ENCODE measurements around the gene KIFAP3. TPM values are rescaled to one million over a fixed set of nuclear protein-coding genes. Genes with fewer than 3 reads are reported as not detected.

The KIFAP3 gene
- total and polyA plus RNA-seq, 2 of the 8 experiments (the other 6 are each of a cell fraction or from before 2014, with no cell fraction given) = 1.3 to 3.2 TPM

DNA sequence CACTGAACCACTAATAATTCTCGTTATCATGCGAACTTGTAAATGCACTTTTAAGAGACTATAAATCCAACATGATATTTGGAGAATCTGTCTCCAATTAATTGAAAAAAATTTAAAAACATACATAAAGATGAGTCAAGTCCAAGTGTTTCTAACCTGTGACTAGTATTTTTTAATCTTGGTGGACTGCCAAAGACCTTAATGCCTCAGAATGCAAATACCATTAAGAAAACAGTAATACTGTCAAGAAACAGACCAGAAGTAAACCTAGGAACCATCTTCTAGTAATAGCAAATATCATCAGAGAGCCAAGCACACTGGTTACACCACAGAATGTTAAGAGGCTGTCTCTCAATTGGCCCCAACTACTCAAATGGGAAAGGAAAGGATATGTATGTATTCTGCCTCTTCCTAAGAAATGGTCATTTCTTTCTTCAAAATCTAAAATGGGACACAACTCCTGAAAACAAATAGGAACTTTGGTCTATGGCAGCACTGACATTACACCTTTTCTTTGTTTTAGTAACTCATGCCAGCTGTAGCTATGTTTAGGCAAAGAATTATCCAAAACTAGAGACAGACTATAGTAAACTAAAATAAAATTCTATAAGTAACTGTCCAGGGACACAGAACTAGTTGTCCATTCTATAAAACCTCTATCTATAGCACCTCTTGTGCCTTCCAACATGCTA, 196.5 kb downstream of the KIFAP3 start:
- ChIA-PET CTCF (ENCODE audit: partially characterized antibody) (interaction anchor here (1.5 kb wide), 1 partner anchor 10 kb away, joined by 5 read pairs; no protein-coding TSS in a partner anchor), POLR2A (ENCODE audit: partially characterized antibody) (no interaction called here)
- peaks cover 0 to 8% of the 10 kb centered on the region in 2 experiments; a peak in 2 of 4 replicates for H3K9me3 ChIP-seq (ENCODE audit: insufficient read depth in 2 of 2, low read depth in 1 of 2, low read length in 1 of 2)
- H2BK20ac ChIP-seq (ENCODE audit: low read length) = no peak overlapping the region
- H3K4me2 ChIP-seq (ENCODE audit: insufficient read depth in 1 of 2, low read depth in 2 of 2, low read length in 2 of 2) = no peak overlapping the region
- H2AK5ac ChIP-seq (ENCODE audit: low read depth, low read length) = no peak overlapping the region
- no peaks in the 10 kb centered on the region for H3K27me3 ChIP-seq (replicated peaks in 1 of 4; ENCODE audit: control insufficient read depth in 3 of 4, extremely low read depth in 1 of 4, insufficient read depth in 3 of 4, low read length in 3 of 4)
- H3K79me2 ChIP-seq (ENCODE audit: control insufficient read depth in 1 of 2, insufficient read depth in 2 of 2, low read length in 2 of 2) = 0 out of 4 replicates have a peak, but pooled peaks cover 0 to 4% of the 10 kb centered on the region in 2 experiments
- no peak overlapping the region for H3K23ac ChIP-seq (ENCODE audit: insufficient read length)
- no peaks in the 10 kb centered on the region; the same call in 1 of the 2 replicates for H3K23me2 ChIP-seq (ENCODE audit: low read depth, low read length)
- no peak overlapping the region for H3K4ac ChIP-seq (replicated peaks; ENCODE audit: insufficient read length, low read depth, low read length)
- no peak overlapping the region for H4K91ac ChIP-seq (replicated peaks; ENCODE audit: insufficient read length, low read length)
- no peak overlapping the region for H4K5ac ChIP-seq (ENCODE audit: insufficient read length, low read depth, low read length)
- H3K4me1 ChIP-seq (replicated peaks in 1 of 4; ENCODE audit: control insufficient read depth in 3 of 4, insufficient read depth in 4 of 4, low read length in 3 of 4) = no peaks in the 10 kb centered on the region
- H4K8ac ChIP-seq (ENCODE audit: extremely low read depth, insufficient read depth, low read length) = no peak overlapping the region
- no peaks in the 10 kb centered on the region for H3K79me1 ChIP-seq (ENCODE audit: low read depth, low read length)
- H3K27ac ChIP-seq (ENCODE audit: low read depth, low read length) = no peak overlapping the region
- DNase-seq (ENCODE audit: low read depth in 1 of 2, low spot score in 2 of 2) (no peak), FAIRE-seq (no peak)
- H3K56ac ChIP-seq (replicated peaks; ENCODE audit: insufficient read length, low read depth, low read length) = no peak overlapping the region
- peaks cover 1 to 27% (median 14%) of the 10 kb centered on the region in 4 experiments; a peak in 7 of 8 replicates for H3K36me3 ChIP-seq (ENCODE audit: control insufficient read depth in 2 of 4, insufficient read depth in 4 of 4, low read length in 3 of 4)
- H2AFZ ChIP-seq (ENCODE audit: low read length) = no peak overlapping the region
- no peak overlapping the region for H2BK15ac ChIP-seq (ENCODE audit: low read length)
- H4K20me1 ChIP-seq (replicated peaks in 1 of 2; ENCODE audit: control insufficient read depth in 1 of 2, insufficient read depth in 2 of 2, low read length in 2 of 2) = no peaks in the 10 kb centered on the region
- H3K9ac ChIP-seq (replicated peaks in 1 of 4; ENCODE audit: extremely low read depth in 1 of 4, low read depth in 3 of 4, low read length in 3 of 4) = no peak overlapping the region
- WGBS, 2 experiments (ENCODE audit: extremely low coverage in 1 of 2, insufficient coverage in 1 of 2, insufficient read length in 1 of 2, insufficient replicate concordance in 2 of 2, low coverage in 1 of 2, low lambda C conversion rate in 2 of 2, missing lambda C conversion rate in 1 of 2) = 93% methylated on average over 2 of the region's 2 CpGs; no CpG with 5 or more reads in 1 of the 2 experiments
- no peak overlapping the region for H2BK5ac ChIP-seq (ENCODE audit: low read depth, low read length)
- H2BK120ac ChIP-seq (replicated peaks; ENCODE audit: low read depth, low read length) = no peak overlapping the region
- no peak overlapping the region for H3K14ac ChIP-seq (ENCODE audit: insufficient read length)
- no peak overlapping the region for H3K4me3 ChIP-seq (ENCODE audit: extremely low read depth in 1 of 4, insufficient read depth in 2 of 4, low read depth in 3 of 4, low read length in 4 of 4)
- no peak overlapping the region for H3K18ac ChIP-seq (ENCODE audit: extremely low read depth, low read length)
- no peak overlapping the region for H2BK12ac ChIP-seq (ENCODE audit: low read depth, low read length)
- TF ChIP-seq BRCA1 (IDR thresholded peaks at IDR 0.05; ENCODE audit: low read depth, low read length) (no peak), SIN3A (conservative IDR thresholded peaks at IDR 0.05 in 1 of 2, IDR thresholded peaks at IDR 0.05 in 1 of 2; ENCODE audit: low read depth in 1 of 2, low read length in 2 of 2) (no peak), SAP30 (IDR thresholded peaks at IDR 0.05; ENCODE audit: insufficient read depth, insufficient replicate concordance, low read length) (no peak), HDAC6 (IDR thresholded peaks at IDR 0.05; ENCODE audit: low read depth, low read length) (no peak), MAX (IDR thresholded peaks at IDR 0.05) (no peak), CHD2 (IDR thresholded peaks at IDR 0.05; ENCODE audit: low read length) (no peak), JUND (IDR thresholded peaks at IDR 0.05; ENCODE audit: low read length) (no peak), JUN (IDR thresholded peaks at IDR 0.05; ENCODE audit: low read depth, low read length) (no peak), GABPA (IDR thresholded peaks at IDR 0.05; ENCODE audit: borderline replicate concordance, insufficient read depth, low read length) (no peak), SIX5 (IDR thresholded peaks at IDR 0.05; ENCODE audit: low read depth, low read length) (no peak), CEBPB (IDR thresholded peaks at IDR 0.05; ENCODE audit: low read depth, low read length) (no peak)
- TF ChIP-seq, protein P1, sequence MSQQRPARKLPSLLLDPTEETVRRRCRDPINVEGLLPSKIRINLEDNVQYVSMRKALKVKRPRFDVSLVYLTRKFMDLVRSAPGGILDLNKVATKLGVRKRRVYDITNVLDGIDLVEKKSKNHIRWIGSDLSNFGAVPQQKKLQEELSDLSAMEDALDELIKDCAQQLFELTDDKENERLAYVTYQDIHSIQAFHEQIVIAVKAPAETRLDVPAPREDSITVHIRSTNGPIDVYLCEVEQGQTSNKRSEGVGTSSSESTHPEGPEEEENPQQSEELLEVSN (IDR thresholded peaks at IDR 0.05) = no peak

Data from H1 (cell line).